Measurements from ENCODE around the gene ITPK1.

DNA sequence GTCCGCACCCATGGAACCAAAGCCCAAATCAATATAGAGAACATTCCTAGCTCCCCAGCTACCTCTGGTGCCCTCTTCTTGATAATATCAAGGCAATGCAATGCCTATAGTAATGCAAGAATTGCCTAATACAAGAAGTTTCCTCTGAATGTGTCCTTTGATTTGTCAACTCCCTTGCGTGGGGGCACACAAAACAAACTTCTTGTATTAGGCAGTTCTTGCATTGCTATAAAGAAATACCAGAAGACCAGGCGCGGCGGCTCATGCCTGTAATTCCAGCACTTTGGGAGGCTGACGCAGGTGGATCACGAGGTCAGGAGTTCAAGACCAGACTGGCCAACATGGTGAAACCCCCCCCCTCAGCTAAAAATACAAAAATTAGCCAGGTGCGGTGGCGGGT lies 10.4 kb upstream of the ITPK1 start:
- TF ChIP-seq, protein P1, sequence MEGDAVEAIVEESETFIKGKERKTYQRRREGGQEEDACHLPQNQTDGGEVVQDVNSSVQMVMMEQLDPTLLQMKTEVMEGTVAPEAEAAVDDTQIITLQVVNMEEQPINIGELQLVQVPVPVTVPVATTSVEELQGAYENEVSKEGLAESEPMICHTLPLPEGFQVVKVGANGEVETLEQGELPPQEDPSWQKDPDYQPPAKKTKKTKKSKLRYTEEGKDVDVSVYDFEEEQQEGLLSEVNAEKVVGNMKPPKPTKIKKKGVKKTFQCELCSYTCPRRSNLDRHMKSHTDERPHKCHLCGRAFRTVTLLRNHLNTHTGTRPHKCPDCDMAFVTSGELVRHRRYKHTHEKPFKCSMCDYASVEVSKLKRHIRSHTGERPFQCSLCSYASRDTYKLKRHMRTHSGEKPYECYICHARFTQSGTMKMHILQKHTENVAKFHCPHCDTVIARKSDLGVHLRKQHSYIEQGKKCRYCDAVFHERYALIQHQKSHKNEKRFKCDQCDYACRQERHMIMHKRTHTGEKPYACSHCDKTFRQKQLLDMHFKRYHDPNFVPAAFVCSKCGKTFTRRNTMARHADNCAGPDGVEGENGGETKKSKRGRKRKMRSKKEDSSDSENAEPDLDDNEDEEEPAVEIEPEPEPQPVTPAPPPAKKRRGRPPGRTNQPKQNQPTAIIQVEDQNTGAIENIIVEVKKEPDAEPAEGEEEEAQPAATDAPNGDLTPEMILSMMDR (conservative IDR thresholded peaks at IDR 0.05 in 1 of 2, IDR thresholded peaks at IDR 0.05 in 1 of 2; ENCODE audit: extremely low read depth in 1 of 2, insufficient read depth in 1 of 2, low read depth in 1 of 2, low read length in 2 of 2), result no peak
- TF ChIP-seq EZH2 (IDR thresholded peaks at IDR 0.05; ENCODE audit: borderline replicate concordance, low read length), result no peak

All from mammary epithelial cell (primary cell).